GM12875 (cell line): ENCODE results near the gene ATP10D.

Experiments used
- H3K4me3 ChIP-seq: one replicate; pipeline ENCODE4 v1.5.1; 2011; ENCODE audit warnings: low read depth, low read length, control low read depth
- CTCF ChIP-seq: IDR thresholded peaks from 2 replicates; pipeline ENCODE4 v1.5.1; 2011; ENCODE audit warnings: low read depth, mild to moderate bottlenecking, control low read depth, inconsistent platforms, low read length, moderate library complexity, borderline replicate concordance; ENCODE audit not compliant: insufficient read depth

The ATP10D gene

GRCh38 chr4:47561331-47561730 lies 76.3 kb downstream of the ATP10D start:
- TF ChIP-seq CTCF: no peak
- no peak overlapping the region for H3K4me3 ChIP-seq

GRCh38 chr4:47562297-47562696 lies 77.2 kb downstream of the ATP10D start:
- no peak for TF ChIP-seq CTCF
- no peak overlapping the region for H3K4me3 ChIP-seq

GRCh38 chr4:47566566-47566965 lies 81.5 kb downstream of the ATP10D start:
- no peak overlapping the region for H3K4me3 ChIP-seq
- TF ChIP-seq CTCF: no peak

- TF ChIP-seq CTCF: no peak
Measured at GRCh38 chr4:47566969-47567368, 81.9 kb downstream of the ATP10D start.

GRCh38 chr4:47567511-47567910 lies 82.4 kb downstream of the ATP10D start:
- H3K4me3 ChIP-seq: no peak overlapping the region
- TF ChIP-seq CTCF: no peak

More at GRCh38 chr4:47566969-47567368, 81.9 kb downstream of the ATP10D start:
- H3K4me3 ChIP-seq: no peak overlapping the region

- no peak for TF ChIP-seq CTCF
- no peak overlapping the region for H3K4me3 ChIP-seq
Measured at GRCh38 chr4:47570816-47571215, 85.7 kb downstream of the ATP10D start.

GRCh38 chr4:47572981-47573380 lies 87.9 kb downstream of the ATP10D start:
- TF ChIP-seq CTCF: no peak
- no peak overlapping the region for H3K4me3 ChIP-seq
